Neural cell (in vitro differentiated cells): ENCODE results near the gene NME7. TPM values are rescaled to one million over a fixed set of nuclear protein-coding genes. Genes with fewer than 3 reads are reported as not detected.

Experiments used
- H2AFZ ChIP-seq: fragments of 200-600, 300-800 bp; sonication (generic), shearing (Covaris generic); 2 replicates; pipeline ENCODE4 v1.6.0; 2014; ENCODE audit warnings: low read depth, mild to moderate bottlenecking, antibody characterized with exemption, low read length, moderate library complexity
- H3F3A ChIP-seq: fragments of 200-600 bp; shearing (Covaris generic); 2 replicates; pipeline ENCODE4 v1.6.1; 2016; ENCODE audit warnings: mild to moderate bottlenecking, moderate library complexity, mixed read lengths, antibody characterized with exemption, low read length; ENCODE audit not compliant: insufficient read depth, poor library complexity, severe bottlenecking
- H3K27ac ChIP-seq: fragments of 200-600, 300-800 bp; sonication (generic), shearing (Covaris generic); 2 replicates; pipeline ENCODE4 v1.5.1; 2014; ENCODE audit warnings: mild to moderate bottlenecking, low read length, moderate library complexity
- H3K27me3 ChIP-seq: fragments of 300-800, 200-600 bp; sonication (generic), shearing (Covaris generic); 2 replicates; pipeline ENCODE4 v1.6.0; 2014; ENCODE audit warnings: mild to moderate bottlenecking, low read depth, low read length, moderate library complexity; ENCODE audit not compliant: insufficient read depth
- H3K36me3 ChIP-seq: fragments of 300-800, 200-600 bp; sonication (generic), shearing (Covaris generic); 2 replicates; pipeline ENCODE4 v1.5.1; 2014; ENCODE audit warnings: mild to moderate bottlenecking, antibody characterized with exemption, low read length, moderate library complexity; ENCODE audit not compliant: insufficient read depth
- H3K4me2 ChIP-seq: fragments of 300-800, 200-600 bp; sonication (generic), shearing (Covaris generic); 2 replicates; pipeline ENCODE4 v1.6.0; 2014; ENCODE audit warnings: mild to moderate bottlenecking, low read length
- H3K4me3 ChIP-seq: fragments of 300-800, 200-600 bp; sonication (generic), shearing (Covaris generic); 2 replicates; pipeline ENCODE4 v1.5.1; 2014; ENCODE audit warnings: mild to moderate bottlenecking, low read length, moderate library complexity
- H3K79me2 ChIP-seq: fragments of 200-600 bp; shearing (Covaris generic); replicated peaks from 2 replicates; pipeline ENCODE4 v1.6.0; 2014; ENCODE audit warnings: mild to moderate bottlenecking, low read length, moderate library complexity; ENCODE audit not compliant: insufficient read depth
- H3K9ac ChIP-seq: fragments of 300-800, 200-600 bp; sonication (generic), shearing (Covaris generic); 2 replicates; pipeline ENCODE4 v1.6.1; 2016; ENCODE audit warnings: mild to moderate bottlenecking, low read length, mixed read lengths
- H3K9me2 ChIP-seq: fragments of 200-600 bp; shearing (Covaris generic); 2 replicates; pipeline ENCODE4 v1.6.1; 2016; ENCODE audit warnings: mild to moderate bottlenecking, low read length, mixed read lengths; ENCODE audit not compliant: insufficient read depth
- H3K9me3 ChIP-seq: fragments of 200-600, 300-800 bp; sonication (generic), shearing (Covaris generic); 2 replicates; pipeline ENCODE4 v1.6.1; 2016; ENCODE audit warnings: mild to moderate bottlenecking, mixed run types, low read length, moderate library complexity, mixed read lengths
- H4K20me1 ChIP-seq: fragments of 200-600 bp; shearing (Covaris generic); 2 replicates; pipeline ENCODE4 v1.6.1; 2016; ENCODE audit warnings: mild to moderate bottlenecking, mixed run types; ENCODE audit not compliant: insufficient read depth
- CTCF ChIP-seq: fragments of 450-650 bp; IDR thresholded peaks from 2 replicates; pipeline ENCODE4 v1.5.1; 2014; ENCODE audit warnings: antibody characterized with exemption, mild to moderate bottlenecking, moderate library complexity; ENCODE audit not compliant: poor library complexity, severe bottlenecking
- EP300 ChIP-seq: fragments of 450-650 bp; conservative IDR thresholded peaks from 2 replicates; pipeline ENCODE4 v1.6.1; 2014; ENCODE audit warnings: antibody characterized with exemption, mild to moderate bottlenecking, moderate library complexity; ENCODE audit not compliant: poor library complexity, severe bottlenecking
- EZH2 ChIP-seq: fragments of 200-600, 300-800 bp; shearing (Covaris generic), sonication (generic); IDR thresholded peaks from 2 replicates; pipeline ENCODE4 v1.6.1; 2014; ENCODE audit warnings: antibody characterized with exemption, low read length, borderline replicate concordance, mild to moderate bottlenecking; ENCODE audit not compliant: insufficient read depth, poor library complexity, severe bottlenecking
- MXI1 ChIP-seq: fragments of 450-650 bp; conservative IDR thresholded peaks from 2 replicates; pipeline ENCODE4 v1.6.1; 2014; ENCODE audit warnings: antibody characterized with exemption, mild to moderate bottlenecking; ENCODE audit not compliant: poor library complexity, severe bottlenecking
- POLR2AphosphoS5 ChIP-seq: IDR thresholded peaks from 2 replicates; pipeline ENCODE4 v1.6.1; 2012
- RAD21 ChIP-seq: fragments of 450-650 bp; conservative IDR thresholded peaks from 2 replicates; pipeline ENCODE4 v1.6.1; 2014; ENCODE audit warnings: antibody characterized with exemption, mild to moderate bottlenecking, moderate library complexity
- REST ChIP-seq: IDR thresholded peaks from 2 replicates; pipeline ENCODE4 v1.6.1; 2012; ENCODE audit warnings: borderline replicate concordance
- SMC3 ChIP-seq: fragments of 450-650 bp; conservative IDR thresholded peaks from 2 replicates; pipeline ENCODE4 v1.6.1; 2014; ENCODE audit warnings: antibody characterized with exemption, mild to moderate bottlenecking, moderate library complexity; ENCODE audit not compliant: poor library complexity
- TAF1 ChIP-seq: IDR thresholded peaks from 2 replicates; pipeline ENCODE4 v1.6.1; 2012; ENCODE audit warnings: low read depth
- polyA plus RNA-seq: library from polyadenylated mRNA; depleted of rRNA; stranded (reverse); fragments of >200 nt; gene quantifications from 2 replicates; pipeline ENCODE4 v1.2.3, GENCODE V29; 2014

The NME7 gene
- polyA plus RNA-seq, 1 donor from 2014 or later: 42.4 TPM

- H3F3A ChIP-seq: no peaks in the 10 kb centered on the region
- H3K27me3 ChIP-seq: no peaks in the 10 kb centered on the region
- no peaks in the 10 kb centered on the region for H3K36me3 ChIP-seq
- no peak overlapping the region for H3K4me2 ChIP-seq
- H3K9me3 ChIP-seq: no peaks in the 10 kb centered on the region
- H3K79me2 ChIP-seq: no peaks in the 10 kb centered on the region
- peak overlapping the region; percentile 64 for H3K9ac ChIP-seq
- H2AFZ ChIP-seq: no peak overlapping the region
- H4K20me1 ChIP-seq: no peaks in the 10 kb centered on the region
- H3K27ac ChIP-seq: peak overlapping the region; percentile 92
- peak overlapping the region; percentile 54 for H3K4me3 ChIP-seq
- TF ChIP-seq SMC3 (no peak), EP300 (no peak), RAD21 (no peak), TAF1 (no peak), REST (no peak), EZH2 (no peak), POLR2AphosphoS5 (no peak), CTCF (no peak), MXI1 (no peak)
- no peaks in the 10 kb centered on the region for H3K9me2 ChIP-seq
These were observed 281.7 kb downstream of the NME7 start for GRCh38 chr1:169085911-169086310.

Other genes starting within 250 kb of the NME7 start
- gene BLZF1, start 398 bp upstream of the NME7 start, polyA plus RNA-seq: 19.9 and 22.0 TPM in 2 replicates
- 11.2 and 14.7 TPM in 2 replicates for gene CCDC181, start 59.7 kb upstream of the NME7 start, polyA plus RNA-seq
- 45.8 and 46.3 TPM in 2 replicates for gene SLC19A2, start 118.1 kb upstream of the NME7 start, polyA plus RNA-seq
- 0.10 TPM in 1 of 2 replicates, not detected in the other for gene F5, start 218.7 kb upstream of the NME7 start, polyA plus RNA-seq